Tibial nerve (tissue), 4 donors: Measurements from ENCODE around the gene SLC8A2. TPM values are rescaled to one million over a fixed set of nuclear protein-coding genes. Genes with fewer than 3 reads are reported as not detected.

Experiments used
- DNase-seq, 2 donors: peaks; one replicate each; pipeline ENCODE4 v3.0.0-alpha.2; 2019; ENCODE audit warnings: low spot score in 2 of 2
- H3K27ac ChIP-seq, 4 donors: fragments of 200-600 bp; sonication (generic) in 3 of 4; one replicate each; pipeline ENCODE4 v1.5.1; 2017 to 2019; ENCODE audit warnings: mild to moderate bottlenecking in 1 of 4
- H3K27me3 ChIP-seq, 2 donors: fragments of 200-600 bp; sonication (generic) in 1 of 2; one replicate each; pipeline versions ENCODE4 v1.5.1 to v1.6.0; 2017 to 2019
- H3K36me3 ChIP-seq, 3 donors: fragments of 200-600 bp; sonication (generic); one replicate each; pipeline ENCODE4 v1.5.1; 2018 to 2019
- H3K4me1 ChIP-seq, 4 donors: fragments of 200-600 bp; sonication (generic) in 3 of 4; one replicate each; pipeline ENCODE4 v1.5.1; 2017 to 2019
- H3K4me3 ChIP-seq, 4 donors: fragments of 200-600 bp; sonication (generic) in 3 of 4; one replicate each; pipeline ENCODE4 v1.5.1; 2017 to 2019; ENCODE audit warnings: mild to moderate bottlenecking in 1 of 4, moderate library complexity in 1 of 4
- H3K9me3 ChIP-seq, 4 donors: fragments of 200-600 bp; sonication (generic) in 3 of 4; one replicate each; pipeline ENCODE4 v1.5.1; 2017 to 2019
- EP300 ChIP-seq, 2 donors: sonication (generic); formaldehyde crosslinking; IDR thresholded peaks; one replicate each; pipeline ENCODE4 v1.6.1; 2017; ENCODE audit warnings: antibody characterized with exemption in 2 of 2, mild to moderate bottlenecking in 1 of 2
- POLR2A ChIP-seq, 2 donors: fragments of 450-650 bp; IDR thresholded peaks; one replicate each; pipeline ENCODE4 v1.6.1; 2017; ENCODE audit warnings: antibody characterized with exemption in 2 of 2, mild to moderate bottlenecking in 2 of 2, moderate library complexity in 2 of 2
- WGBS, 2 donors: methylation state at CpG; one replicate each; pipeline ENCODE4 v1.1.5; 2018; 5-methylcytosine and 5-hydroxymethylcytosine counted together
- total RNA-seq, 4 donors: library from RNA; depleted of rRNA; stranded (reverse); fragments of >200 nt; gene quantifications; one replicate each; pipeline ENCODE4 v1.1.0, GENCODE V29; 2016
- TF ChIP-seq, protein P1 (sequence below), 5 experiments: fragments of 200-600 bp in 3 of 5; fragments of 450-650 bp in 2 of 5; sonication (generic) in 3 of 5; IDR thresholded peaks; one replicate each; pipeline ENCODE4 v1.5.1; 2016 to 2019; ENCODE audit warnings: antibody characterized with exemption in 5 of 5, mild to moderate bottlenecking in 3 of 5, moderate library complexity in 2 of 5

SLC8A2 gene
- total RNA-seq, 4 donors from 2014 or later: not detected

DNA sequence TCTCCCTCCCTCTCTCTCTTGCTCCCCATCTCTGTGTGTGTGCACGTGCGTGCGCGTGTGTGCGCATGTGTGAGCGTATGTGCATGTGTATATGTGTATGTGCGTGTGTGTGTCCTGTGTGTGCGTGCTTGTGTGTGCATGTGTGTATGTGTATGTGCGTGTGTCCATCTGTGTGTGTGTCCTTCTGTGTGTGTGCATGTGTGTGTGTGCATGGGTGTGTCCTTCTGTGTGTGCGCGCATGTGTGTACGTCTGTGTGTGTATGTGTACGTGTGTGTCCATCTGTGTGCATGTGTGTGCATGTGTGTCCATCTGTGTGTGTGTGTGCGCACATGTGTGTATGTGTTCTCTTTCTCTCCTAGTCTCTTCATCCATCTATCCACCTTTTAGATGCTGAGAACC is 12.2 kb downstream of the SLC8A2 start:
- H3K27ac ChIP-seq: no peak overlapping the region
- no peak for DNase-seq
- H3K9me3 ChIP-seq: peaks cover 0 to 27% (median 6%) of the 10 kb centered on the region in 4 donors
- no peaks in the 10 kb centered on the region for H3K36me3 ChIP-seq
- peaks cover 0 to 84% of the 10 kb centered on the region in 2 donors for H3K27me3 ChIP-seq
- no peak overlapping the region for H3K4me3 ChIP-seq
- TF ChIP-seq EP300 (IDR thresholded peaks at IDR 0.05) (no peak), POLR2A (IDR thresholded peaks at IDR 0.05) (no peak)
- TF ChIP-seq, protein P1, sequence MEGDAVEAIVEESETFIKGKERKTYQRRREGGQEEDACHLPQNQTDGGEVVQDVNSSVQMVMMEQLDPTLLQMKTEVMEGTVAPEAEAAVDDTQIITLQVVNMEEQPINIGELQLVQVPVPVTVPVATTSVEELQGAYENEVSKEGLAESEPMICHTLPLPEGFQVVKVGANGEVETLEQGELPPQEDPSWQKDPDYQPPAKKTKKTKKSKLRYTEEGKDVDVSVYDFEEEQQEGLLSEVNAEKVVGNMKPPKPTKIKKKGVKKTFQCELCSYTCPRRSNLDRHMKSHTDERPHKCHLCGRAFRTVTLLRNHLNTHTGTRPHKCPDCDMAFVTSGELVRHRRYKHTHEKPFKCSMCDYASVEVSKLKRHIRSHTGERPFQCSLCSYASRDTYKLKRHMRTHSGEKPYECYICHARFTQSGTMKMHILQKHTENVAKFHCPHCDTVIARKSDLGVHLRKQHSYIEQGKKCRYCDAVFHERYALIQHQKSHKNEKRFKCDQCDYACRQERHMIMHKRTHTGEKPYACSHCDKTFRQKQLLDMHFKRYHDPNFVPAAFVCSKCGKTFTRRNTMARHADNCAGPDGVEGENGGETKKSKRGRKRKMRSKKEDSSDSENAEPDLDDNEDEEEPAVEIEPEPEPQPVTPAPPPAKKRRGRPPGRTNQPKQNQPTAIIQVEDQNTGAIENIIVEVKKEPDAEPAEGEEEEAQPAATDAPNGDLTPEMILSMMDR (IDR thresholded peaks at IDR 0.05): no peak
- 88 to 90% methylated on average over 14 of the region's 14 CpGs for WGBS, 2 donors
- H3K4me1 ChIP-seq: peaks cover 0 to 10% (median 0%) of the 10 kb centered on the region in 4 donors

DNA sequence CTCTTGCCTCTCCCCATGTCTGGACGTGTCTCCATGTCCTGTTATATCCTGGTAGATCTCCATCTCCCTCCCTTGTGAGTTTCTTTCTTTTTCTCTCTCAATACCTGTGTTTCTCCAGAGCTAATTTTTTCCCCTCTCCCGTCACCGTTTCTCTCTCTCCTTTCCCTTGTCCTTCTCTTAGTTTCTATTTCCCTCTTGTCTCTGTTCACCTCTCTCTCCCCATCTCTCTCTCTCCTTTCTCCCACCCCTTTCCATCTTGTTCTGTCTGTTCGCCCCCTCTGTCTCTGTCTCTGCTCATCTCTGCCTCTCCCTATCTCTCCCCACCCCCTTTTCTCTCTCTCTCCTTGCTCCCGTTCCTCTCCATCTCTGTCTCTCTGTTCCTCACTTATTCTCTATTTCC is 13.0 kb downstream of the SLC8A2 start:
- Histone ChIP-seq H3K27me3 (peaks cover 0 to 92% of the 10 kb centered on the region in 2 donors), H3K9me3 (peaks cover 0 to 27% (median 6%) of the 10 kb centered on the region in 4 donors), H3K4me3 (no peak overlapping the region), H3K27ac (no peak overlapping the region), H3K4me1 (peaks cover 0 to 10% (median 0%) of the 10 kb centered on the region in 4 donors), H3K36me3 (no peaks in the 10 kb centered on the region)
- DNase-seq: no peak
- TF ChIP-seq POLR2A (IDR thresholded peaks at IDR 0.05): no peak
- TF ChIP-seq, protein P1 (IDR thresholded peaks at IDR 0.05): no peak
- 29 to 32% methylated on average over 5 of the region's 5 CpGs for WGBS, 2 donors

DNA sequence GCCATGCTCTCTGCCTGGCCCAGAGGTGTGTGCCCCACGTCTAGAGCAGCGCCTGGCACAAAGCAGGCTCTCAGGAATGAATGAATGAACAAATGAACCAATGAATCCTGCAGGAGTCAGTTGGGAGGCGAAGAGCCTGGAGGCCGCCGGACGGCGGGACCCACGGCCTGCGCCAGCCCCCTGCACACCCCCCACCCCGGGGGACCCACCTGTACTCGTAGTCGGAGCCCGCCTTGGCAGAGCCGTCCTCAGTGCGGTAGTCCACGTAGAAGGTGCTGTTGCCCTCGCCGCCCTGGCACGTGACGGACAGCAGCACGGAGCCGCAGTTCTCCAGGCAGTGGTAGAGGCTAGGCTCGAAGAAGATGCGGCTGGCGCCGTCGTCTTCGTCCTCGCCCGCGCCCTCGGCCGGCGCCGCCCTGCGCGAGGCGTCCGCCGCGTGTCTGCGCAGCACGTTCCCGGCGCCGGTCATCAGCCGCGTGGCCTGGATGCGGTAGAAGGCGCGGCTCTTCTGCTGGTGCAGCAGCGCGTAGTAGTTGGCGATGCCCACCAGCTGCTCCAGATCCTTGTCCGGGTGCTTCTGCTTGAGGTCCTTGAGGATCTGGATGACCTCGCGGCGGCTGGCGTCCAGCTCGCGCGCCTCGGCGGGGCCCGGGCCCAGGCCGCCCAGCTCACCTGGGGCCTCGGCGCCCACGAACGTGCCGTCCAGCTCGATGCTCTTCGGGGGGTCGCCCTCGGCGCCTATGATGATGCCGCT is 14.8 kb downstream of the SLC8A2 start:
- peaks cover 0 to 82% of the 10 kb centered on the region in 2 donors for H3K27me3 ChIP-seq
- no peak overlapping the region for H3K4me3 ChIP-seq
- WGBS, 2 donors: 28 to 34% methylated on average over 16 to 58 of the region's 77 CpGs
- H3K27ac ChIP-seq: no peak overlapping the region
- H3K4me1 ChIP-seq: peaks cover 0 to 10% (median 0%) of the 10 kb centered on the region in 4 donors
- no peaks in the 10 kb centered on the region for H3K36me3 ChIP-seq
- no peak for DNase-seq
- peaks cover 0 to 27% (median 6%) of the 10 kb centered on the region in 4 donors for H3K9me3 ChIP-seq
- TF ChIP-seq POLR2A (IDR thresholded peaks at IDR 0.05) (no peak), EP300 (IDR thresholded peaks at IDR 0.05) (no peak)
- TF ChIP-seq, protein P1 (IDR thresholded peaks at IDR 0.05): no peak

DNA sequence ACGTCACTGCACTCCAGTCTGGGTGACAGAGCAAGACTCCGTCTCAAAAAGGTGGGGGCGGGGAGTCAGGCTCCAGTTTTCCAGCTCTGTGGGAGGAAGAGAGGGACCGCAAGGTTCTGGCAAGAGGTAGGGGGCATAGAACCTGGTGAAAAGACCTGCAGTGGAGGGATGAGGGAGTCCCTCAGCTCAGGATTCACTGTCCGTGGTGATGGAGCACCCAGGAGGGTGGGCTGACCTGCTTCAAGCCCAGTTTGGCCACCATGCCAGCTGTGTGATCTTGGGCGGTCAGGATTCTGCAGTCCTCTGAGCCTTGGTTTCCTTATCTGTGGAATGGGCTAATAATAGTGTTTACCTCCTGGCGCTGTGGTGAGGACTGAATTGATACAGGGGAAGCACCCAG is 21.2 kb downstream of the SLC8A2 start:
- H3K4me1 ChIP-seq: peaks cover 0 to 21% (median 0%) of the 10 kb centered on the region in 4 donors
- 61 to 63% methylated on average over 7 of the region's 7 CpGs for WGBS, 2 donors
- TF ChIP-seq POLR2A (IDR thresholded peaks at IDR 0.05): no peak
- TF ChIP-seq, protein P1 (IDR thresholded peaks at IDR 0.05): no peak
- TF ChIP-seq EP300 (IDR thresholded peaks at IDR 0.05): no peak
- H3K4me3 ChIP-seq: no peak overlapping the region
- DNase-seq: no peak
- H3K9me3 ChIP-seq: peaks cover 0 to 9% (median 1%) of the 10 kb centered on the region in 4 donors
- H3K27me3 ChIP-seq: peaks cover 3 to 71% of the 10 kb centered on the region in 2 donors
- H3K27ac ChIP-seq: no peak overlapping the region
- H3K36me3 ChIP-seq: no peaks in the 10 kb centered on the region

DNA sequence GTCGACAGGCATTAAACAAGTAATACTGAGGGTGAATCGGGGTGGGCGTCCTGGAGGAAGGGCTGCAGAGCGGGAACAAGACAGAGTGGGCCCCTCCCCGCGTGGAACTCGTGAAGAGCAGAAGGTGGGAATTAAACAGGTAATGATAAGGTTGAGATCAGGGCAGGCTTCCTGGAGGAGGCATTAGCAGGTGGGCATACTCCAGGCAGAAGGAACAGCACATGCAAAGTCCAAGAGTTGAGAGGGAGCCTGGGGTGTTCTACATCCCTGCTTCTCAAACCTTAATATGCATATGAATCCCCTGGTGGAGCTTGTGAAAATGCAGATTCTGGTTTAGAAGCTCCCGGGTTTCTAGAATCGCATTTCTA is 23.3 kb downstream of the SLC8A2 start:
- DNase-seq: no peak
- Histone ChIP-seq H3K4me1 (peaks cover 0 to 23% (median 0%) of the 10 kb centered on the region in 4 donors), H3K27ac (no peak overlapping the region), H3K36me3 (no peaks in the 10 kb centered on the region), H3K4me3 (no peak overlapping the region), H3K9me3 (no peaks in the 10 kb centered on the region), H3K27me3 (peaks cover 8 to 73% of the 10 kb centered on the region in 2 donors)
- WGBS, 2 donors: 30 to 34% methylated on average over 9 of the region's 9 CpGs
- TF ChIP-seq, protein P1 (IDR thresholded peaks at IDR 0.05): no peak
- TF ChIP-seq POLR2A (IDR thresholded peaks at IDR 0.05) (no peak), EP300 (IDR thresholded peaks at IDR 0.05) (no peak)
